IMR-90 (cell line): Measurements from ENCODE around the gene CA5B. TPM values are rescaled to one million over a fixed set of nuclear protein-coding genes. Genes with fewer than 3 reads are reported as not detected.
A peak's percentile ranks its signal among the peaks of the same experiment; 100 is the strongest.
"Not testable (repeated sequence)": the region's sequence is repeated elsewhere in the genome, so short reads cannot be mapped to it uniquely, and the experiment has no call there.

Experiments used
- ATAC-seq: fragments of 200-7000 bp; cut with Tn5 transposase; 2 replicates; pipeline ENCODE4 v1.9.1; 2020; ENCODE audit warnings: low read depth, mild to moderate bottlenecking, moderate library complexity
- BruUV-seq: library from RNA; stranded (reverse); fragments of 400-500 nt; replicated peaks from 2 replicates; lab custom pipeline; 2021; lab: Mats Ljungman, UMichigan
- CTCF ChIA-PET: fragments of 300-600 bp; formaldehyde crosslinking; extraction: SDS; loops from one replicate; lab custom pipeline; 2021; ENCODE audit warnings: antibody characterized with exemption; lab: Yijun Ruan, JAX
- POLR2A ChIA-PET: fragments of 300-600 bp; sonication (Branson Sonifier 250); formaldehyde crosslinking; loops from one replicate; lab custom pipeline; 2022; ENCODE audit warnings: antibody characterized with exemption; ENCODE audit not compliant: unreplicated experiment; lab: Charles Lee
- DNase-seq: peaks from one replicate; pipeline ENCODE4 v3.0.0; 2013
- H2AFZ ChIP-seq: replicated peaks from 2 replicates; pipeline ENCODE3; 2013; ENCODE audit warnings: low read length, mild to moderate bottlenecking; ENCODE audit not compliant: poor library complexity
- H2AK5ac ChIP-seq: 2 replicates; pipeline ENCODE4 v1.6.1; 2013; ENCODE audit warnings: low read depth, low read length, inconsistent platforms
- H2AK9ac ChIP-seq: replicated peaks from 2 replicates; pipeline ENCODE3; 2013; ENCODE audit warnings: mild to moderate bottlenecking, low read depth, low read length, moderate library complexity; ENCODE audit not compliant: poor library complexity
- H2BK120ac ChIP-seq: 2 replicates; pipeline ENCODE4 v1.6.1; 2013; ENCODE audit warnings: low read depth, low read length, inconsistent platforms
- H2BK15ac ChIP-seq: 3 replicates; pipeline ENCODE4 v1.6.1; 2013; ENCODE audit warnings: low read depth, low read length, inconsistent platforms
- H2BK20ac ChIP-seq: 2 replicates; pipeline ENCODE4 v1.6.1; 2013; ENCODE audit warnings: low read depth, mild to moderate bottlenecking, inconsistent platforms, low read length, moderate library complexity
- H2BK5ac ChIP-seq: 2 replicates; pipeline ENCODE4 v1.6.1; 2013; ENCODE audit warnings: mild to moderate bottlenecking, low read depth, low read length, inconsistent platforms; ENCODE audit not compliant: poor library complexity, severe bottlenecking
- H3K14ac ChIP-seq: replicated peaks from 2 replicates; pipeline ENCODE4 v1.6.1; 2013; ENCODE audit warnings: low read depth, low read length, inconsistent platforms
- H3K18ac ChIP-seq: 2 replicates; pipeline ENCODE4 v1.6.1; 2013; ENCODE audit warnings: low read depth, low read length, control low read depth
- H3K23ac ChIP-seq: 2 replicates; pipeline ENCODE4 v1.6.1; 2013; ENCODE audit warnings: low read depth, low read length, inconsistent platforms
- H3K27ac ChIP-seq: 2 replicates; pipeline ENCODE4 v1.5.1; 2013; ENCODE audit warnings: mild to moderate bottlenecking, control low read depth, low read length; ENCODE audit not compliant: insufficient read depth
- H3K27me3 ChIP-seq: 2 replicates; pipeline ENCODE4 v1.6.1; 2013; ENCODE audit warnings: low read length; ENCODE audit not compliant: control insufficient read depth, insufficient read depth
- H3K36me3 ChIP-seq: 2 replicates; pipeline ENCODE4 v1.6.1; 2013; ENCODE audit warnings: low read length, mixed read lengths; ENCODE audit not compliant: control insufficient read depth, insufficient read depth
- H3K4ac ChIP-seq: 2 replicates; pipeline ENCODE4 v1.6.1; 2013; ENCODE audit warnings: low read depth, low read length, inconsistent platforms
- H3K4me1 ChIP-seq: 2 replicates; pipeline ENCODE4 v1.6.1; 2013; ENCODE audit warnings: low read length, mixed read lengths; ENCODE audit not compliant: control insufficient read depth, insufficient read depth
- H3K4me2 ChIP-seq: 2 replicates; pipeline ENCODE4 v1.6.1; 2013; ENCODE audit warnings: low read depth, mild to moderate bottlenecking, control low read depth, low read length, moderate library complexity
- H3K4me3 ChIP-seq: 2 replicates; pipeline ENCODE4 v1.5.1; 2013; ENCODE audit warnings: low read depth, mild to moderate bottlenecking, control low read depth, low read length, moderate library complexity; ENCODE audit not compliant: insufficient read depth
- H3K56ac ChIP-seq: 2 replicates; pipeline ENCODE4 v1.6.1; 2013; ENCODE audit warnings: low read length, inconsistent platforms; ENCODE audit not compliant: insufficient read depth; ENCODE audit errors: extremely low read depth
- H3K79me1 ChIP-seq, 2 experiments: 2 replicates each; pipeline ENCODE4 v1.6.1; 2013; ENCODE audit warnings: low read length in 2 of 2, inconsistent platforms in 1 of 2, low read depth in 1 of 2
- H3K9ac ChIP-seq: 2 replicates; pipeline ENCODE4 v1.6.1; 2013; ENCODE audit warnings: low read depth, low read length, control low read depth
- H3K9me1 ChIP-seq: 2 replicates; pipeline ENCODE4 v1.6.1; 2013; ENCODE audit warnings: low read length, inconsistent platforms; ENCODE audit not compliant: insufficient read depth
- H3K9me3 ChIP-seq: 2 replicates; pipeline ENCODE4 v1.6.1; 2013; ENCODE audit warnings: low read length; ENCODE audit not compliant: control insufficient read depth, insufficient read depth
- H4K20me1 ChIP-seq: 2 replicates; pipeline ENCODE4 v1.6.1; 2013; ENCODE audit warnings: low read length, inconsistent platforms; ENCODE audit not compliant: insufficient read depth
- H4K5ac ChIP-seq: 2 replicates; pipeline ENCODE4 v1.6.1; 2013; ENCODE audit warnings: mild to moderate bottlenecking, low read depth, low read length, control low read depth
- H4K8ac ChIP-seq, 2 experiments: 2 replicates each; pipeline ENCODE4 v1.6.1; 2013; ENCODE audit warnings: low read depth in 2 of 2, low read length in 2 of 2, control low read depth in 1 of 2, inconsistent platforms in 1 of 2
- H4K91ac ChIP-seq: 2 replicates; pipeline ENCODE4 v1.6.1; 2013; ENCODE audit warnings: low read depth, low read length, inconsistent platforms; ENCODE audit not compliant: insufficient read depth
- CEBPB ChIP-seq: IDR thresholded peaks from 2 replicates; pipeline ENCODE4 v1.6.1; 2012; ENCODE audit warnings: low read depth, low read length, improper control_type of control experiment
- FOS ChIP-seq: fragments of 150-350 bp; IDR thresholded peaks from 2 replicates; pipeline ENCODE4 v1.6.1; 2016; ENCODE audit warnings: low read depth, low read length
- WGBS, 2 experiments: methylation state at CpG; one replicate each; pipeline versions ENCODE4 v1.1.5 to v1.1.7; 2013; ENCODE audit warnings: missing lambda C conversion rate in 2 of 2; ENCODE audit not compliant: insufficient read length in 1 of 2; ENCODE audit errors: extremely low coverage in 2 of 2; 5-methylcytosine and 5-hydroxymethylcytosine counted together
- dilution Hi-C: fragments of 300-500 bp; cut with HindIII; formaldehyde crosslinking; loops from one replicate; pipeline ENCODE4 v1.14.3; 2018; ENCODE audit warnings: low sequenced_read_pairs; ENCODE audit not compliant: unreplicated experiment
- in situ Hi-C: fragments of 300-500 bp; cut with MboI; formaldehyde crosslinking; loops from 3 replicates; pipeline ENCODE4 v1.14.3; 2019; ENCODE audit warnings: low sequenced_read_pairs, inconsistent platforms, mixed read lengths
- intact Hi-C: fragments of 100-400 bp; cut with micrococcal nuclease; formaldehyde crosslinking; loops from 2 replicates; pipeline ENCODE4 v1.10.0; 2022
- polyA plus RNA-seq, 3 experiments: library from polyadenylated mRNA; depleted of rRNA; stranded (reverse); fragments of >200 nt; gene quantifications; 2 replicates each; pipeline ENCODE4 v1.2.3, GENCODE V29; 2012; ENCODE audit warnings: low replicate concordance in 1 of 3
- total RNA-seq: library from RNA; depleted of rRNA; stranded (reverse); fragments of >200 nt; gene quantifications from 2 replicates; pipeline ENCODE4 v1.2.3, GENCODE V29; 2012
- TF ChIP-seq, protein P1 (sequence below): fragments of 150-350 bp; IDR thresholded peaks from 2 replicates; pipeline ENCODE4 v1.6.1; 2017; ENCODE audit warnings: mild to moderate bottlenecking, antibody characterized with exemption, low read length, low read depth

The CA5B gene
- total and polyA plus RNA-seq, 2 of the 4 experiments (the other 2 are of a cell fraction), result 3.5 to 5.4 TPM

DNA sequence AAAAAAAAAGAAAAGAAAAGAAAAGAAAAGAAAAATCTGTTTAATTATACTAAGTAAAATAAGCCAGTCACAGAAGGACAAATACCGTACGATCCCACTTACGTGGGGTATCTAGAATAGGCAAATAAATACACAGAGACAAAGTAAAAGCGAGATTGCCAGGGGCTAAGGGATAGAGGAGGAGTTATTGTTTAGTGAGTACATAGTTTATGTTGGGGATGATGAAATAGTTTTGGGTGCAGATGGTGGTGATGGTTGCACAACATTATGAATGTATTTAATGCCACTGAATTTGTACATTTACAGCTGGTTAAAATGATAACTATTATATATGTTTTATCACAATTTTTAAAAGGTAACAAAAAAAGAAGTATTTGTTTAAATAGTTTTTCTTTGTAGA, 7.1 kb downstream of the CA5B start:
- CTCF ChIA-PET, result no interaction called here
- Histone ChIP-seq H2BK120ac (no peak overlapping the region), H3K27me3 (no peaks in the 10 kb centered on the region), H3K23ac (no peak overlapping the region), H2BK15ac (no peak overlapping the region), H3K18ac (no peak overlapping the region), H3K36me3 (no peaks in the 10 kb centered on the region), H2BK5ac (no peak overlapping the region), H3K9ac (no peak overlapping the region), H3K4me3 (no peak overlapping the region), H3K4me2 (no peak overlapping the region), H4K8ac (no peak overlapping the region), H2BK20ac (no peak overlapping the region), H3K56ac (no peak overlapping the region), H3K9me3 (no peaks in the 10 kb centered on the region), H3K4ac (no peak overlapping the region), H2AK5ac (no peak overlapping the region), H3K14ac (no peak overlapping the region), H3K79me1 (peaks cover 0 to 5% of the 10 kb centered on the region in 2 experiments; a peak in 1 of 4 replicates), H3K4me1 (peaks cover 4% of the 10 kb centered on the region; the same call in 1 of the 2 replicates), H3K27ac (no peak overlapping the region), H4K91ac (no peak overlapping the region), H3K9me1 (peaks cover 8% of the 10 kb centered on the region; the same call in 1 of the 2 replicates), H2AK9ac (no peak overlapping the region), H4K5ac (no peak overlapping the region), H4K20me1 (no peaks in the 10 kb centered on the region), H2AFZ (no peak overlapping the region)
- in situ Hi-C loops (no loop called here), dilution Hi-C loops (no loop called here), intact Hi-C loops (no loop called here)
- BruUV-seq, result no TSS peak
- peak; percentile 52 for DNase-seq
- TF ChIP-seq, protein P1, sequence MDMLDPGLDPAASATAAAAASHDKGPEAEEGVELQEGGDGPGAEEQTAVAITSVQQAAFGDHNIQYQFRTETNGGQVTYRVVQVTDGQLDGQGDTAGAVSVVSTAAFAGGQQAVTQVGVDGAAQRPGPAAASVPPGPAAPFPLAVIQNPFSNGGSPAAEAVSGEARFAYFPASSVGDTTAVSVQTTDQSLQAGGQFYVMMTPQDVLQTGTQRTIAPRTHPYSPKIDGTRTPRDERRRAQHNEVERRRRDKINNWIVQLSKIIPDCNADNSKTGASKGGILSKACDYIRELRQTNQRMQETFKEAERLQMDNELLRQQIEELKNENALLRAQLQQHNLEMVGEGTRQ, result no peak
- peak; percentile 93 for TF ChIP-seq CEBPB
- no peak for TF ChIP-seq FOS
- WGBS, 2 experiments, result no CpG with 5 or more reads among the region's 4 CpGs
- POLR2A ChIA-PET, result no interaction called here
- ATAC-seq, result peak; percentile 60

DNA sequence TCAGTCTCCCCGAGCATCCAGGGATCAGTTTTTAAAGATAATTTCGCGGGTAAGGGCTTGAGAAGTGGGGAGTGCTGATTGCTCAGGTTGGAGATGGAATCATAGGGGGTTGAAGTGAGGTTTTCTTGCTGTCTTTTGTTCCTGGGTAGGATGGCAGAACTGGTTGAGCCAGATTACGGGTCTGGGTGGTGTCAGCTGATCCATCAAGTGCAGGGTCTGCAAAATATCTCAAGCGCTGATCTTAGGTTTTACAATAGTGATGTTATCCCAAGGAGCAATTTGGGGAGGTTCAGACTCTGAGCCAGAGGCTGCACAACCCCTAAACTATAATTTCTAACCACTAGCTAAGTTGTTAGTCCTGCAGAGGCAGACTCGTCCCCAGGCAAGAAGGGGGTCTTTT, 8.6 kb downstream of the CA5B start:
- H3K9ac ChIP-seq, H3K79me1 ChIP-seq, H3K36me3 ChIP-seq, H2AK5ac ChIP-seq, H2BK5ac ChIP-seq, H2AK9ac ChIP-seq, POLR2A ChIA-PET, H3K9me3 ChIP-seq, H4K8ac ChIP-seq, H2BK15ac ChIP-seq, in situ Hi-C loops, DNase-seq, H3K14ac ChIP-seq, ATAC-seq, dilution Hi-C loops, H2BK20ac ChIP-seq, H2AFZ ChIP-seq, H3K4me3 ChIP-seq, H2BK120ac ChIP-seq, H3K4ac ChIP-seq, H3K4me2 ChIP-seq, H3K23ac ChIP-seq, CTCF ChIA-PET, H3K56ac ChIP-seq, intact Hi-C loops, BruUV-seq, H3K27ac ChIP-seq, H3K18ac ChIP-seq, H4K5ac ChIP-seq, H4K91ac ChIP-seq, H3K27me3 ChIP-seq: not testable (repeated sequence)
- peaks cover 11% of the 10 kb centered on the region for H4K20me1 ChIP-seq
- peaks cover 10% of the 10 kb centered on the region for H3K4me1 ChIP-seq
- WGBS, 2 experiments, result no CpG with 5 or more reads among the region's 6 CpGs
- H3K9me1 ChIP-seq, result peaks cover 12% of the 10 kb centered on the region; the same call in 1 of the 2 replicates
